ENCODE results near the gene ABCC6.

- TF ChIP-seq POLR2A (IDR thresholded peaks at IDR 0.05) = no peak
- no peak for TF ChIP-seq CTCF (IDR thresholded peaks at IDR 0.05)
- TF ChIP-seq EP300 (IDR thresholded peaks at IDR 0.05) = no peak
Observed at GRCh38 chr16:16158082-16158658, 65.1 kb downstream of the ABCC6 start.

Data from ovary (tissue), 3 donors.